Measurements from ENCODE around the gene ZNF608. TPM values are rescaled to one million over a fixed set of nuclear protein-coding genes. Genes with fewer than 3 reads are reported as not detected.

Gene ZNF608
- total and polyA plus RNA-seq, 4 donors: 1.4 to 7.6 (median 3.2) TPM

DNA sequence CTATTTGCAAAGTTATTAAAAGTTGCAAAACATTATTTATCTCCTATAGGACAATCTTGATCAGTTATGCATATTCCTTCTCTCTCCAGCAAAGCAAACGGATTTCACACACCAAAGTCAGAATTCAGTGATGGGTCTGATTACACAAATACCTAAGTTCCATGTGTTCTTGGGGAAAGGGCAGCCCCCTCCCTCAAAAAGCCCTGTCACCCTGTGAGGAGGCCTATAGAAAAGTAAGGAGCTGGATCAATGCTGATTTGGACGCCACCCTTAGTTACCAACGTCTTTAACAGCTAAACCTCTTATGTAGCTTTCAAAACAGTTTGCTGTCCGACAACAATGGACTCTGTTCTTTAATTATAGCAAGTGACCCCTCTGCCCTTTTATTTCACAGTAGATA, 6.4 kb downstream of the ZNF608 start:
- Histone ChIP-seq H3K9me3 (ENCODE audit: control insufficient read depth in 4 of 4, low read length in 3 of 4) (no peaks in the 10 kb centered on the region), H3K4me3 (ENCODE audit: low read depth in 1 of 3, low read length in 3 of 3) (no peak overlapping the region), H3K9ac (ENCODE audit: low read depth in 1 of 2, low read length in 2 of 2) (no peak overlapping the region), H3K4me1 (ENCODE audit: control insufficient read depth in 4 of 4, insufficient read depth in 4 of 4, low read length in 3 of 4) (peaks cover 7 to 32% (median 21%) of the 10 kb centered on the region in 4 donors), H3K36me3 (ENCODE audit: control insufficient read depth in 4 of 4, insufficient read depth in 3 of 4, low read depth in 1 of 4, low read length in 3 of 4) (no peaks in the 10 kb centered on the region), H3K27ac (ENCODE audit: low read depth in 1 of 2, low read length in 2 of 2) (no peak overlapping the region), H3K27me3 (ENCODE audit: control insufficient read depth in 4 of 4, insufficient read depth in 4 of 4, low read length in 3 of 4) (no peaks in the 10 kb centered on the region)
- no peak for TF ChIP-seq SP1 (IDR thresholded peaks at IDR 0.05)
- TF ChIP-seq HNF4G (IDR thresholded peaks at IDR 0.05): no peak
- TF ChIP-seq HNF4A (conservative IDR thresholded peaks at IDR 0.05): no peak
- TF ChIP-seq, protein P1, sequence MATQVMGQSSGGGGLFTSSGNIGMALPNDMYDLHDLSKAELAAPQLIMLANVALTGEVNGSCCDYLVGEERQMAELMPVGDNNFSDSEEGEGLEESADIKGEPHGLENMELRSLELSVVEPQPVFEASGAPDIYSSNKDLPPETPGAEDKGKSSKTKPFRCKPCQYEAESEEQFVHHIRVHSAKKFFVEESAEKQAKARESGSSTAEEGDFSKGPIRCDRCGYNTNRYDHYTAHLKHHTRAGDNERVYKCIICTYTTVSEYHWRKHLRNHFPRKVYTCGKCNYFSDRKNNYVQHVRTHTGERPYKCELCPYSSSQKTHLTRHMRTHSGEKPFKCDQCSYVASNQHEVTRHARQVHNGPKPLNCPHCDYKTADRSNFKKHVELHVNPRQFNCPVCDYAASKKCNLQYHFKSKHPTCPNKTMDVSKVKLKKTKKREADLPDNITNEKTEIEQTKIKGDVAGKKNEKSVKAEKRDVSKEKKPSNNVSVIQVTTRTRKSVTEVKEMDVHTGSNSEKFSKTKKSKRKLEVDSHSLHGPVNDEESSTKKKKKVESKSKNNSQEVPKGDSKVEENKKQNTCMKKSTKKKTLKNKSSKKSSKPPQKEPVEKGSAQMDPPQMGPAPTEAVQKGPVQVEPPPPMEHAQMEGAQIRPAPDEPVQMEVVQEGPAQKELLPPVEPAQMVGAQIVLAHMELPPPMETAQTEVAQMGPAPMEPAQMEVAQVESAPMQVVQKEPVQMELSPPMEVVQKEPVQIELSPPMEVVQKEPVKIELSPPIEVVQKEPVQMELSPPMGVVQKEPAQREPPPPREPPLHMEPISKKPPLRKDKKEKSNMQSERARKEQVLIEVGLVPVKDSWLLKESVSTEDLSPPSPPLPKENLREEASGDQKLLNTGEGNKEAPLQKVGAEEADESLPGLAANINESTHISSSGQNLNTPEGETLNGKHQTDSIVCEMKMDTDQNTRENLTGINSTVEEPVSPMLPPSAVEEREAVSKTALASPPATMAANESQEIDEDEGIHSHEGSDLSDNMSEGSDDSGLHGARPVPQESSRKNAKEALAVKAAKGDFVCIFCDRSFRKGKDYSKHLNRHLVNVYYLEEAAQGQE (IDR thresholded peaks at IDR 0.05): no peak
- no peak for TF ChIP-seq YY1 (IDR thresholded peaks at IDR 0.05)
- TF ChIP-seq TAF1 (conservative IDR thresholded peaks at IDR 0.05): no peak
- TF ChIP-seq, protein P2, sequence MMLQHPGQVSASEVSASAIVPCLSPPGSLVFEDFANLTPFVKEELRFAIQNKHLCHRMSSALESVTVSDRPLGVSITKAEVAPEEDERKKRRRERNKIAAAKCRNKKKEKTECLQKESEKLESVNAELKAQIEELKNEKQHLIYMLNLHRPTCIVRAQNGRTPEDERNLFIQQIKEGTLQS (IDR thresholded peaks at IDR 0.05): no peak
- no peak for TF ChIP-seq FOXA2 (IDR thresholded peaks at IDR 0.05)
- no peak for DNase-seq (ENCODE audit: low spot score)
- 83% methylated on average over 4 of the region's 4 CpGs for WGBS

DNA sequence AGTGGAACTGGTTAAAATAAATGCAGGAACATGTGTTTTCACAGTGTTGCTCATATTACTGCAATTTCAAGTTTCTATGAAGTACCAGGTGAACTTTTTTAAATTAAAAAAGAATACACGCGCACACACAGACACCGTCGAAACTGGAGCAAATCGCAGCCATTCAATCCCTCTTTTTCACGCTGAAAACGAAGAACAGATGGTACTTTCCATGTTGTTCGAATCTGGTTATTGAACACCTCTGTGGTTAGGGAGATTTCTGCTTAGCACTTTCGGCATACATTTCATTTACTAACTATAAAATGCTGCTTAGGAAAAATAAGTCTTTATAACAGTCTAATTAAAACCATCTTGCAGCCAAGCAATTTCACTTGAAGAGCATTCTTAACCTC, 6.8 kb downstream of the ZNF608 start:
- no peak for DNase-seq (ENCODE audit: low spot score)
- Histone ChIP-seq H3K27me3 (ENCODE audit: control insufficient read depth in 4 of 4, insufficient read depth in 4 of 4, low read length in 3 of 4) (no peaks in the 10 kb centered on the region), H3K9ac (ENCODE audit: low read depth in 1 of 2, low read length in 2 of 2) (no peak overlapping the region), H3K36me3 (ENCODE audit: control insufficient read depth in 4 of 4, insufficient read depth in 3 of 4, low read depth in 1 of 4, low read length in 3 of 4) (no peaks in the 10 kb centered on the region), H3K4me3 (ENCODE audit: low read depth in 1 of 3, low read length in 3 of 3) (no peak overlapping the region), H3K27ac (ENCODE audit: low read depth in 1 of 2, low read length in 2 of 2) (no peak overlapping the region), H3K4me1 (ENCODE audit: control insufficient read depth in 4 of 4, insufficient read depth in 4 of 4, low read length in 3 of 4) (peaks cover 7 to 28% (median 18%) of the 10 kb centered on the region in 4 donors), H3K9me3 (ENCODE audit: control insufficient read depth in 4 of 4, low read length in 3 of 4) (no peaks in the 10 kb centered on the region)
- 90% methylated on average over 9 of the region's 9 CpGs for WGBS
- TF ChIP-seq RAD21 (IDR thresholded peaks at IDR 0.05): no peak
- no peak for TF ChIP-seq YY1 (IDR thresholded peaks at IDR 0.05)
- no peak for TF ChIP-seq EGR1 (IDR thresholded peaks at IDR 0.05; ENCODE audit: low read depth in 2 of 2)
- TF ChIP-seq NR2F2 (IDR thresholded peaks at IDR 0.05): no peak
- TF ChIP-seq, protein P1 (IDR thresholded peaks at IDR 0.05): no peak
- TF ChIP-seq HNF4A (conservative IDR thresholded peaks at IDR 0.05): no peak
- TF ChIP-seq FOXA1 (IDR thresholded peaks at IDR 0.05): no peak
- TF ChIP-seq, protein P3, sequence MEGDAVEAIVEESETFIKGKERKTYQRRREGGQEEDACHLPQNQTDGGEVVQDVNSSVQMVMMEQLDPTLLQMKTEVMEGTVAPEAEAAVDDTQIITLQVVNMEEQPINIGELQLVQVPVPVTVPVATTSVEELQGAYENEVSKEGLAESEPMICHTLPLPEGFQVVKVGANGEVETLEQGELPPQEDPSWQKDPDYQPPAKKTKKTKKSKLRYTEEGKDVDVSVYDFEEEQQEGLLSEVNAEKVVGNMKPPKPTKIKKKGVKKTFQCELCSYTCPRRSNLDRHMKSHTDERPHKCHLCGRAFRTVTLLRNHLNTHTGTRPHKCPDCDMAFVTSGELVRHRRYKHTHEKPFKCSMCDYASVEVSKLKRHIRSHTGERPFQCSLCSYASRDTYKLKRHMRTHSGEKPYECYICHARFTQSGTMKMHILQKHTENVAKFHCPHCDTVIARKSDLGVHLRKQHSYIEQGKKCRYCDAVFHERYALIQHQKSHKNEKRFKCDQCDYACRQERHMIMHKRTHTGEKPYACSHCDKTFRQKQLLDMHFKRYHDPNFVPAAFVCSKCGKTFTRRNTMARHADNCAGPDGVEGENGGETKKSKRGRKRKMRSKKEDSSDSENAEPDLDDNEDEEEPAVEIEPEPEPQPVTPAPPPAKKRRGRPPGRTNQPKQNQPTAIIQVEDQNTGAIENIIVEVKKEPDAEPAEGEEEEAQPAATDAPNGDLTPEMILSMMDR (IDR thresholded peaks at IDR 0.05; ENCODE audit: low read depth, low read length, missing input control): no peak
- no peak for TF ChIP-seq RXRA (IDR thresholded peaks at IDR 0.05)
- no peak for TF ChIP-seq HNF4G (IDR thresholded peaks at IDR 0.05)

Data from liver (tissue), 9 donors.